Spleen (tissue), 11 donors: ENCODE results near the gene MACC1. TPM values are rescaled to one million over a fixed set of nuclear protein-coding genes. Genes with fewer than 3 reads are reported as not detected.
"Not testable (repeated sequence)": the region's sequence is repeated elsewhere in the genome, so short reads cannot be mapped to it uniquely, and the experiment has no call there.

Source experiments
- DNase-seq: peaks from one replicate; pipeline ENCODE4 v3.0.0-alpha.2; 2020
- H3K27ac ChIP-seq, 8 donors: fragments of 200-600 bp; sonication (generic) in 7 of 8; 1 replicate in 4 of 8; 2 replicates in 4 of 8; pipeline versions ENCODE4 v1.5.0 to v1.8.0; 2016 to 2021; ENCODE audit warnings: inconsistent platforms in 4 of 8, mild to moderate bottlenecking in 4 of 8, moderate library complexity in 1 of 8
- H3K27me3 ChIP-seq, 7 donors: fragments of 200-600 bp; sonication (generic) in 6 of 7; replicated peaks in 1 of 7; 1 replicate in 4 of 7; 2 replicates in 3 of 7; pipeline versions ENCODE4 v1.5.0 to v1.8.0; 2016 to 2021; ENCODE audit warnings: inconsistent platforms in 3 of 7, mild to moderate bottlenecking in 1 of 7
- H3K36me3 ChIP-seq, 6 donors: fragments of 200-600 bp; sonication (generic) in 5 of 6; 1 replicate in 4 of 6; 2 replicates in 2 of 6; pipeline versions ENCODE4 v1.5.0 to v1.8.0; 2016 to 2021; ENCODE audit warnings: inconsistent platforms in 2 of 6
- H3K4me1 ChIP-seq, 6 donors: fragments of 200-600 bp; sonication (generic) in 5 of 6; 1 replicate in 3 of 6; 2 replicates in 3 of 6; pipeline versions ENCODE4 v1.5.0 to v1.8.0; 2016 to 2021; ENCODE audit warnings: inconsistent platforms in 3 of 6
- H3K4me3 ChIP-seq, 8 donors: fragments of 200-600 bp; sonication (generic) in 7 of 8; 1 replicate in 4 of 8; 2 replicates in 4 of 8; pipeline versions ENCODE4 v1.5.0 to v1.8.0; 2016 to 2021; ENCODE audit warnings: inconsistent platforms in 4 of 8, mild to moderate bottlenecking in 4 of 8, moderate library complexity in 2 of 8
- H3K9me3 ChIP-seq, 8 donors: fragments of 200-600 bp; sonication (generic) in 7 of 8; 1 replicate in 4 of 8; 2 replicates in 4 of 8; pipeline versions ENCODE4 v1.5.0 to v1.8.0; 2016 to 2021; ENCODE audit warnings: inconsistent platforms in 4 of 8
- CTCF ChIP-seq, 11 experiments: fragments of 200-600 bp in 7 of 11; fragments of 450-650 bp in 4 of 11; sonication (generic) in 4 of 11; IDR thresholded peaks in 8 of 11; conservative IDR thresholded peaks in 3 of 11; 1 replicate in 7 of 11; 2 replicates in 4 of 11; pipeline versions ENCODE4 v1.4.0 to v1.8.0; 2016 to 2021; ENCODE audit warnings: antibody characterized with exemption in 11 of 11, inconsistent platforms in 4 of 11, mild to moderate bottlenecking in 1 of 11
- POLR2A ChIP-seq, 3 donors: fragments of 450-650 bp; IDR thresholded peaks; one replicate each; pipeline ENCODE4 v1.5.1; 2017; ENCODE audit warnings: antibody characterized with exemption in 3 of 3, mild to moderate bottlenecking in 1 of 3
- POLR2AphosphoS5 ChIP-seq, 3 donors: sonication (generic); formaldehyde crosslinking; IDR thresholded peaks; one replicate each; pipeline ENCODE4 v1.5.1; 2017; ENCODE audit warnings: antibody characterized with exemption in 3 of 3
- WGBS, 5 donors: extraction: QIAGEN DNeasy Blood & Tissue Kit in 3 of 5; methylation state at CpG; one replicate each; pipeline versions ENCODE4 v1.1.5 to v1.1.7; 2013 to 2018; 5-methylcytosine and 5-hydroxymethylcytosine counted together
- intact Hi-C: fragments of 100-400 bp; cut with DNase I; formaldehyde crosslinking; loops from one replicate; pipeline ENCODE4 v1.15.0; 2023; ENCODE audit warnings: low total_unique reads
- polyA plus RNA-seq, 3 donors: library from polyadenylated mRNA; stranded (reverse); fragments of 200-250 nt; gene quantifications; one replicate each; pipeline ENCODE4 v1.2.1, GENCODE V29; 2013
- total RNA-seq, 7 donors: library from RNA; depleted of rRNA in 3 of 7; stranded (reverse); fragments of >200 nt in 3 of 7; fragmentation: NEBNext Ultra II Directional in 4 of 7; extraction: Animal tissue kit (Norgen Biotek cat#: 25700) in 4 of 7; gene quantifications; one replicate each; pipeline versions ENCODE4 v1.1.0 to v1.2.1, GENCODE V29; 2016 to 2021
- donor health status: healthy with polysubstance abuse.
- donor health status: DM: no; HTN: no; CAD: no; lungs with moderate emphysema.
- donor health status: DM: no; HTN: no; CAD: no.
- donor health status: Bipolar disorder and iron deficiency.
- donor health status: healthy.
- donor health status: DM: no; HTN: no; CAD: no.
- donor health status: DM: yes; HTN: yes; CAD: no.

MACC1 gene
- total and polyA plus RNA-seq, 10 donors = 0.83 to 10.6 (median 4.8) TPM

- no peaks in the 10 kb centered on the region for H3K27me3 ChIP-seq
- no peak overlapping the region for H3K4me3 ChIP-seq
- H3K4me1 ChIP-seq = peaks cover 0 to 21% (median 4%) of the 10 kb centered on the region in 6 donors
- DNase-seq = no peak
- H3K9me3 ChIP-seq = peaks cover 0 to 20% (median 15%) of the 10 kb centered on the region in 8 donors
- TF ChIP-seq POLR2A (IDR thresholded peaks at IDR 0.05) = no peak
- TF ChIP-seq CTCF (IDR thresholded peaks at IDR 0.05 in 8 of 11, conservative IDR thresholded peaks at IDR 0.05 in 3 of 11) = no peak
- no peak for TF ChIP-seq POLR2AphosphoS5 (IDR thresholded peaks at IDR 0.05)
- H3K27ac ChIP-seq = no peak overlapping the region
- WGBS, 5 donors = 71 to 88% (median 81%) methylated on average over 1 of the region's 1 CpG
- intact Hi-C loops = no loop called here
- H3K36me3 ChIP-seq = no peaks in the 10 kb centered on the region
Observed at GRCh38 chr7:20213378-20213777, 3.8 kb downstream of the MACC1 start.

- DNase-seq = no peak
- TF ChIP-seq CTCF (IDR thresholded peaks at IDR 0.05 in 8 of 11, conservative IDR thresholded peaks at IDR 0.05 in 3 of 11) (no peak), POLR2A (IDR thresholded peaks at IDR 0.05) (no peak), POLR2AphosphoS5 (IDR thresholded peaks at IDR 0.05) (no peak)
- H3K27ac ChIP-seq = no peak overlapping the region
- H3K4me1 ChIP-seq = peaks cover 0 to 5% (median 0%) of the 10 kb centered on the region in 6 donors
- H3K27me3 ChIP-seq = no peaks in the 10 kb centered on the region
- intact Hi-C loops = no loop called here
- WGBS, 5 donors = 76 to 89% (median 86%) methylated on average over 3 of the region's 3 CpGs
- peaks cover 0 to 20% (median 16%) of the 10 kb centered on the region in 8 donors for H3K9me3 ChIP-seq
- no peak overlapping the region for H3K4me3 ChIP-seq
- H3K36me3 ChIP-seq = no peaks in the 10 kb centered on the region
Observed at GRCh38 chr7:20211376-20211775, 5.8 kb downstream of the MACC1 start.

GRCh38 chr7:20208651-20209307, 8.4 kb downstream of the MACC1 start:
- Histone ChIP-seq H3K27me3 (no peaks in the 10 kb centered on the region), H3K27ac (no peak overlapping the region), H3K9me3 (peaks cover 0 to 20% (median 16%) of the 10 kb centered on the region in 8 donors), H3K4me3 (no peak overlapping the region), H3K36me3 (no peaks in the 10 kb centered on the region), H3K4me1 (no peaks in the 10 kb centered on the region)
- intact Hi-C loops = no loop called here
- peak; percentile 43 for DNase-seq
- TF ChIP-seq POLR2A (IDR thresholded peaks at IDR 0.05) (no peak), POLR2AphosphoS5 (IDR thresholded peaks at IDR 0.05) (no peak), CTCF (IDR thresholded peaks at IDR 0.05 in 8 of 11, conservative IDR thresholded peaks at IDR 0.05 in 3 of 11) (no peak)
- 86 to 92% (median 89%) methylated on average over 6 of the region's 6 CpGs for WGBS, 5 donors

- H3K4me1 ChIP-seq, H3K36me3 ChIP-seq, H3K27ac ChIP-seq, H3K27me3 ChIP-seq, DNase-seq, H3K4me3 ChIP-seq, intact Hi-C loops: not testable (repeated sequence)
- WGBS, 5 donors = 85 to 96% (median 91%) methylated on average over 2 of the region's 2 CpGs
- H3K9me3 ChIP-seq = peaks cover 0 to 20% (median 16%) of the 10 kb centered on the region in 8 donors
Observed at GRCh38 chr7:20207811-20208210, 9.4 kb downstream of the MACC1 start.
